HUES48 (cell line): ENCODE results near the gene NFYC.

Source experiments
- H3K27ac ChIP-seq: one replicate; pipeline ENCODE4 v1.7.0; 2013; ENCODE audit warnings: low read depth, low read length, inconsistent platforms
- H3K27me3 ChIP-seq: 2 replicates; pipeline ENCODE4 v1.6.1; 2013; ENCODE audit warnings: mild to moderate bottlenecking, low read length; ENCODE audit not compliant: control insufficient read depth, insufficient read depth
- H3K36me3 ChIP-seq: 2 replicates; pipeline ENCODE4 v1.6.1; 2013; ENCODE audit warnings: low read length; ENCODE audit not compliant: control insufficient read depth, insufficient read depth
- H3K4me1 ChIP-seq: 2 replicates; pipeline ENCODE4 v1.6.1; 2013; ENCODE audit warnings: mild to moderate bottlenecking, low read length; ENCODE audit not compliant: control insufficient read depth, insufficient read depth
- H3K4me3 ChIP-seq: 2 replicates; pipeline ENCODE4 v1.5.1; 2013; ENCODE audit warnings: mild to moderate bottlenecking, low read depth, low read length
- H3K9ac ChIP-seq: 2 replicates; pipeline ENCODE4 v1.6.1; 2013; ENCODE audit warnings: mild to moderate bottlenecking, low read depth, low read length, moderate library complexity
- H3K9me3 ChIP-seq: 2 replicates; pipeline ENCODE4 v1.6.1; 2013; ENCODE audit warnings: low read length; ENCODE audit not compliant: control insufficient read depth, insufficient read depth

The NFYC gene

DNA sequence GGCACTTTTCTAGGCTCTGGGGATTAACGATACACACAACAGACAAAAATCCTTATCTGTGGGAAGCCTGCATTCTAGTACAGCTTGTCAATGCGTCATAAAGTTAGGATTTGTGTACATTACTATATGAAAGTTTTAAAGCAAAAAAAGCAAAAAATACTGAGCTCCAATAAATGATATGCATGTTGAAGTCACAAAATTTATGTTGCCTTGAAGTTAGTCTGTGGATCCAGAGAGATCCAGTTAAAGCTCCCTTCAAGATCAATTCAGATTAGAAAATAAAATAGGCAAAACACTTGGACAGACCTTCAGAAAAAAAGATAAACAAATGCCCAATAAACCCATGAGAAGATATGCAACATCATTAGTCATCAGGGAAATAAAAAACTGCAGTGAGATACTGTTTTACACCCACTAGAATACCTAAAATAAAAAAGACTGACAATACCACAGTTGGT lies 59.0 kb downstream of the NFYC start:
- Histone ChIP-seq H3K4me1 (no peaks in the 10 kb centered on the region), H3K9me3 (no peaks in the 10 kb centered on the region), H3K27me3 (no peaks in the 10 kb centered on the region), H3K36me3 (peaks cover 95% of the 10 kb centered on the region), H3K4me3 (no peak overlapping the region), H3K9ac (no peak overlapping the region), H3K27ac (no peak overlapping the region)

DNA sequence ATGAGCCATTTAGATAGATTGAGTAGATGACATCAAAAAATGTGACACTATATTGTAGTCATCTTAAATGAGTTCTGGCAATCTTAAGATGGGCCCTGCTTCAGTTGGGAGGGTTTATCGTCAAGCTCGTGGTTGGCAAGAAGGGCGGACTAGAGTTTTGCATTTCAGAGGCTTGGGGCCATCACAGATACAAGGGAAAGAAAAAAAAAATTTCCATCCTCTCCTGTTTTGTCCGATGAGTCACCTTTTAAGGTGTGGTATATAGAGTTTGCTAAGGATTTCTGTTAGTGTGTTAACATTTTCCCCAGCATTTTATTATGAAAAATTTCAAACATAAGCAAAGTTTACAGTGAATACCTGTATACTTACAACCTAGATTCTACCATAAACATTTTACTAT lies 60.3 kb downstream of the NFYC start:
- H3K9me3 ChIP-seq, result no peaks in the 10 kb centered on the region
- H3K27me3 ChIP-seq, result no peaks in the 10 kb centered on the region
- H3K27ac ChIP-seq, result no peak overlapping the region
- no peaks in the 10 kb centered on the region for H3K4me1 ChIP-seq
- peaks cover 98% of the 10 kb centered on the region for H3K36me3 ChIP-seq
- no peak overlapping the region for H3K9ac ChIP-seq
- no peak overlapping the region for H3K4me3 ChIP-seq

- H3K27me3 ChIP-seq, result no peaks in the 10 kb centered on the region
- peaks cover 100% of the 10 kb centered on the region for H3K36me3 ChIP-seq
Observed at GRCh38 chr1:40753142-40753882, 61.8 kb downstream of the NFYC start.

DNA sequence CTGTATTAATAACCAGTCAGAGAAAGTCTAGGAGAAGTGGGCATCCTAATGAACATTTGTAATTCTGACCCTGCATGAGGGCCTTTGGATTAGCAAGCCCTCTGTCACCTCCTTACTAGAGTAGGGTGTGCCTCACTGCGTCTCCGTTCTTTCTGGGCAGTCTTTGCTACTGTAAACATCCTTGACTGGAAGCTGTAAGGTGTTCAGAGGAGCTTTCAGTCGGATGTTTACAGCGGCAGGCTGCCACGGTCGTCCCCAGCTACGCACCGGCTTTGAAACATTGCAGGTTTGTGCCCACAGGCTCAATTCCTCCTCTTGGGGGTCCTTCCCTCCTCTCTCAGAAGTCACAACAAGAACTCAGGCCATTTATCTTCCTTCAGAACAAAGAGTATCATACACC lies 62.7 kb downstream of the NFYC start:
- Histone ChIP-seq H3K4me1 (no peaks in the 10 kb centered on the region), H3K27ac (no peak overlapping the region), H3K36me3 (peaks cover 100% of the 10 kb centered on the region), H3K9ac (no peak overlapping the region), H3K9me3 (no peaks in the 10 kb centered on the region), H3K4me3 (no peak overlapping the region), H3K27me3 (no peaks in the 10 kb centered on the region)

More at GRCh38 chr1:40753142-40753882, 61.8 kb downstream of the NFYC start:
- no peaks in the 10 kb centered on the region for H3K9me3 ChIP-seq
- H3K27ac ChIP-seq, result no peak overlapping the region
- no peaks in the 10 kb centered on the region for H3K4me1 ChIP-seq
- no peak overlapping the region for H3K4me3 ChIP-seq
- no peak overlapping the region for H3K9ac ChIP-seq

DNA sequence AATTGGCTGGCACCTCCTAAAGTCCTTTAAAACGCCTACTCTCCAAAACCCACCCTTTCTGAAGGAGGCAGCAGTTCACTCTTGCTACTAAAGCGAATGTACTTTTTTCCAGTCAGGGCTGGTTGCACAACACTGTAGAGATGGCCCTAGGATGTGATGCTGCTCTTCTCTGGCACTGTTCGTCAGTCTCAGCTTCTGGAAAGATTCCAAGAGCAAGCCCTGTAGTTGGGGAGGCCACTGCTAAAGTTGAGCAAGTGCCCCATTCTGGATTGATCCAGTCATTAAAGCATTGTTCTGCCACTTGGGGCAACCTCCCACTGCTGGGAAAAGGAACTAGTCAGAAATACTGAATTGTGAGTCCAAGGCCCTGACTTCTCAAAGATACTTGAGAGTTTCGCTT lies 63.6 kb downstream of the NFYC start:
- no peaks in the 10 kb centered on the region for H3K9me3 ChIP-seq
- no peaks in the 10 kb centered on the region for H3K27me3 ChIP-seq
- H3K4me3 ChIP-seq, result no peak overlapping the region
- H3K4me1 ChIP-seq, result no peaks in the 10 kb centered on the region
- no peak overlapping the region for H3K27ac ChIP-seq
- H3K36me3 ChIP-seq, result peaks cover 100% of the 10 kb centered on the region
- H3K9ac ChIP-seq, result no peak overlapping the region

GRCh38 chr1:40756523-40756922 lies 65.0 kb downstream of the NFYC start:
- no peaks in the 10 kb centered on the region for H3K9me3 ChIP-seq
- H3K27ac ChIP-seq, result no peak overlapping the region
- no peaks in the 10 kb centered on the region for H3K4me1 ChIP-seq
- H3K4me3 ChIP-seq, result no peak overlapping the region
- H3K36me3 ChIP-seq, result peaks cover 97% of the 10 kb centered on the region
- H3K27me3 ChIP-seq, result no peaks in the 10 kb centered on the region
- H3K9ac ChIP-seq, result no peak overlapping the region

- no peaks in the 10 kb centered on the region for H3K9me3 ChIP-seq
- no peak overlapping the region for H3K4me3 ChIP-seq
- H3K36me3 ChIP-seq, result peaks cover 97% of the 10 kb centered on the region
- H3K27me3 ChIP-seq, result no peaks in the 10 kb centered on the region
- no peaks in the 10 kb centered on the region for H3K4me1 ChIP-seq
- H3K27ac ChIP-seq, result no peak overlapping the region
- no peak overlapping the region for H3K9ac ChIP-seq
Observed at GRCh38 chr1:40757084-40757483, 65.6 kb downstream of the NFYC start.

- Histone ChIP-seq H3K9ac (no peak overlapping the region), H3K27me3 (no peaks in the 10 kb centered on the region), H3K36me3 (peaks cover 97% of the 10 kb centered on the region), H3K9me3 (no peaks in the 10 kb centered on the region), H3K4me1 (no peaks in the 10 kb centered on the region), H3K4me3 (no peak overlapping the region), H3K27ac (no peak overlapping the region)
Observed at GRCh38 chr1:40758004-40758403, 66.5 kb downstream of the NFYC start.

DNA sequence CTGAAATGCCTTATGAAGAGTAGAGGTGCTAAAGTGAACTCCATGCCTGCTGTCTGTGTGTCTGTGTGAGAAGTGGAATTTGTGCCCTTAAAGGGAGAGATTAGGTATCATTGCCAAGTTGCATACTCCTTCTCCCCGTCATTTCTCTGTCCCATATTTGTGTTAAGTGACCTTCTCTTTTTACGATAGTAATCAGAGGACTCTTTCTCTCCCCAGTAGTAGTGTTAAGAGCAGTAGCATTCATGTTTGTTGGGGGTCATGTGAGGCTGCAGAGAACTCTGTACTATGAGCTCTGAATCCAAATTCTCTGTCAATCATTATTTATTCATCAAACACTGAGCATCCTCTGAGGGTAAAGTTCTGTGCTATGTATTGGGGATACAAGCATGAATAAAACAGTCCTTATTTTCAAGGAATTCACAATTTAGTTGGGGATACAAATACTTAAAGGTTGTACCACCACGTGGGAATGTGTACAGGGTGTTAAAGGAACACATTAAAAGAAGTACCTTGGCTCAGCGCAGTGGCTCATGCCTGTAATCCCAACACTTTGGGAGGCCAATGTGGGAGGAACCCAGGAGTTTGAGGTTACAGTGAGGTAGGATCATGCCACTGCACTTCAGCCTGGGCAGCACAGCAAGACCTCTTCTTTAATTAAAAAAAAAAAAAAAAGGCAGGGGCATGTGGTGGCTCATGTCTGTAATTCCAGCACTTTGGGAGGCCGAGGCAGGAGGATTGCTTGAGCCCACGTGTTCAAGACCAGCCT lies 67.3 kb downstream of the NFYC start:
- Histone ChIP-seq H3K9me3 (no peaks in the 10 kb centered on the region), H3K9ac (no peak overlapping the region), H3K27ac (no peak overlapping the region), H3K4me1 (no peaks in the 10 kb centered on the region), H3K4me3 (no peak overlapping the region), H3K36me3 (peaks cover 96% of the 10 kb centered on the region), H3K27me3 (no peaks in the 10 kb centered on the region)

DNA sequence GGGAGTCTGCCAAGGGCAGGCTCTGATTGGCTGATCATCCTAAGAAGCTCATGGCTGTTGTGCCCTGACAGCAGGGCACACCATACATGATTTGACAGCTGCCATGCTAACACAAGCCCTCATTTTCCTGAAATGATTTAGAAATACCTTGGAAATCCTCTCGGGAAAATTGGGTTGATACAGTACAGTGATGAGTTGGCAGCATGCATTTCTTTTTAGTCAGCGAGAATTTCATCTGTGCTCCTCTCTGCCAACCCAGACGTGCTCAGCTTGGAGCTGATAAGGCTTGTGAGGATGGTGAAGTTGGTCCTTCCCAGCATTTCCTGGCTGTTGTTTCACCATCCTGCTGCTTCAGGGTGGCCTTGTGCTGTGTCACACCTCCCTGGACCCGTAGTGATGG lies 69.5 kb downstream of the NFYC start:
- Histone ChIP-seq H3K4me1 (no peaks in the 10 kb centered on the region), H3K9ac (no peak overlapping the region), H3K27ac (no peak overlapping the region), H3K36me3 (peaks cover 96% of the 10 kb centered on the region), H3K9me3 (no peaks in the 10 kb centered on the region), H3K4me3 (no peak overlapping the region), H3K27me3 (no peaks in the 10 kb centered on the region)

- Histone ChIP-seq H3K9ac (no peak overlapping the region), H3K4me1 (no peaks in the 10 kb centered on the region), H3K36me3 (peaks cover 96% of the 10 kb centered on the region), H3K27me3 (no peaks in the 10 kb centered on the region), H3K4me3 (no peak overlapping the region), H3K27ac (no peak overlapping the region), H3K9me3 (no peaks in the 10 kb centered on the region)
Observed at GRCh38 chr1:40762144-40762923, 70.8 kb downstream of the NFYC start.
